ENCODE measurements around the gene ARF4.

Gene ARF4

GRCh38 chr3:57570878-57571277 lies 26.3 kb downstream of the ARF4 start:
- H3F3A ChIP-seq (ENCODE audit: insufficient read depth, low read length) = no peaks in the 10 kb centered on the region
- no peaks in the 10 kb centered on the region for H4K20me1 ChIP-seq (ENCODE audit: insufficient read depth, low read length)
- TF ChIP-seq EZH2 (IDR thresholded peaks at IDR 0.05; ENCODE audit: borderline replicate concordance, low read length) (no peak), CTCF (IDR thresholded peaks at IDR 0.05; ENCODE audit: low read length) (no peak)
- no peak overlapping the region for H3K9ac ChIP-seq (ENCODE audit: low read length)
- H3K4me2 ChIP-seq (ENCODE audit: low read length) = no peak overlapping the region
- H3K9me3 ChIP-seq (ENCODE audit: low read length) = no peaks in the 10 kb centered on the region
- H3K36me3 ChIP-seq (ENCODE audit: insufficient read depth, low read length) = peaks cover 82% of the 10 kb centered on the region
- H3K4me3 ChIP-seq (ENCODE audit: low read depth, low read length, poor library complexity, severe bottlenecking) = no peak overlapping the region
- no peaks in the 10 kb centered on the region for H3K9me2 ChIP-seq (ENCODE audit: low read depth, low read length)
- H3K27me3 ChIP-seq (ENCODE audit: insufficient read depth, low read length) = no peaks in the 10 kb centered on the region
- no peak overlapping the region for H3K27ac ChIP-seq (ENCODE audit: low read depth, low read length, poor library complexity, severe bottlenecking)
- no peak overlapping the region for H2AFZ ChIP-seq (ENCODE audit: low read length)
- 0 out of 2 replicates have a peak, but pooled peaks cover 3% of the 10 kb centered on the region for H3K79me2 ChIP-seq (ENCODE audit: insufficient read depth, low read length)
- no peaks in the 10 kb centered on the region for H3K4me1 ChIP-seq (ENCODE audit: insufficient read depth, low read length, severe bottlenecking)

GRCh38 chr3:57569859-57570450 lies 27.2 kb downstream of the ARF4 start:
- peaks cover 79% of the 10 kb centered on the region for H3K36me3 ChIP-seq (ENCODE audit: insufficient read depth, low read length)
- no peaks in the 10 kb centered on the region for H3K9me3 ChIP-seq (ENCODE audit: low read length)
- H3K79me2 ChIP-seq (ENCODE audit: insufficient read depth, low read length) = 0 out of 2 replicates have a peak, but pooled peaks cover 3% of the 10 kb centered on the region
- H3K4me1 ChIP-seq (ENCODE audit: insufficient read depth, low read length, severe bottlenecking) = no peaks in the 10 kb centered on the region
- no peaks in the 10 kb centered on the region for H4K20me1 ChIP-seq (ENCODE audit: insufficient read depth, low read length)
- no peaks in the 10 kb centered on the region for H3K9me2 ChIP-seq (ENCODE audit: low read depth, low read length)
- no peak overlapping the region for H3K4me3 ChIP-seq (ENCODE audit: low read depth, low read length, poor library complexity, severe bottlenecking)
- H3K27ac ChIP-seq (ENCODE audit: low read depth, low read length, poor library complexity, severe bottlenecking) = no peak overlapping the region
- H3K4me2 ChIP-seq (ENCODE audit: low read length) = no peak overlapping the region
- H3F3A ChIP-seq (ENCODE audit: insufficient read depth, low read length) = no peaks in the 10 kb centered on the region
- no peaks in the 10 kb centered on the region for H3K27me3 ChIP-seq (ENCODE audit: insufficient read depth, low read length)
- no peak overlapping the region for H2AFZ ChIP-seq (ENCODE audit: low read length)
- no peak overlapping the region for H3K9ac ChIP-seq (ENCODE audit: low read length)
- TF ChIP-seq EZH2 (IDR thresholded peaks at IDR 0.05; ENCODE audit: borderline replicate concordance, low read length) (no peak), CTCF (IDR thresholded peaks at IDR 0.05; ENCODE audit: low read length) (no peak)

- TF ChIP-seq CTCF (IDR thresholded peaks at IDR 0.05; ENCODE audit: low read length) (no peak), EZH2 (IDR thresholded peaks at IDR 0.05; ENCODE audit: borderline replicate concordance, low read length) (no peak)
- no peaks in the 10 kb centered on the region for H4K20me1 ChIP-seq (ENCODE audit: insufficient read depth, low read length)
Observed at GRCh38 chr3:57559526-57559925, 37.6 kb downstream of the ARF4 start.

More at GRCh38 chr3:57559526-57559925, 37.6 kb downstream of the ARF4 start:
- Histone ChIP-seq H3K36me3 (ENCODE audit: insufficient read depth, low read length) (peaks cover 64% of the 10 kb centered on the region), H3K27ac (ENCODE audit: low read depth, low read length, poor library complexity, severe bottlenecking) (no peak overlapping the region), H2AFZ (ENCODE audit: low read length) (no peak overlapping the region), H3K4me1 (ENCODE audit: insufficient read depth, low read length, severe bottlenecking) (peaks cover 43% of the 10 kb centered on the region), H3K9ac (ENCODE audit: low read length) (no peak overlapping the region), H3F3A (ENCODE audit: insufficient read depth, low read length) (no peaks in the 10 kb centered on the region; the same call in 1 of the 2 replicates), H3K9me2 (ENCODE audit: low read depth, low read length) (no peaks in the 10 kb centered on the region), H3K4me2 (ENCODE audit: low read length) (peak overlapping the region; percentile 76), H3K79me2 (ENCODE audit: insufficient read depth, low read length) (peaks cover 60% of the 10 kb centered on the region), H3K9me3 (ENCODE audit: low read length) (no peaks in the 10 kb centered on the region), H3K27me3 (ENCODE audit: insufficient read depth, low read length) (no peaks in the 10 kb centered on the region), H3K4me3 (ENCODE audit: low read depth, low read length, poor library complexity, severe bottlenecking) (peak overlapping the region; percentile 75)
